HL-60 (cell line): Measurements from ENCODE around the gene SNAP91.

Experiments
- POLR2AphosphoS5 ChIP-seq: IDR thresholded peaks from 2 replicates; pipeline ENCODE4 v1.6.1; 2012; ENCODE audit warnings: low read depth
- SPI1 ChIP-seq: IDR thresholded peaks from 2 replicates; pipeline ENCODE4 v1.6.1; 2012; ENCODE audit warnings: low read depth, mild to moderate bottlenecking, borderline replicate concordance
- TF ChIP-seq, protein P1 (sequence below): IDR thresholded peaks from one replicate; pipeline ENCODE4 v1.5.1; 2011; ENCODE audit warnings: low read length, control low read depth, inconsistent platforms; ENCODE audit not compliant: insufficient read depth

DNA sequence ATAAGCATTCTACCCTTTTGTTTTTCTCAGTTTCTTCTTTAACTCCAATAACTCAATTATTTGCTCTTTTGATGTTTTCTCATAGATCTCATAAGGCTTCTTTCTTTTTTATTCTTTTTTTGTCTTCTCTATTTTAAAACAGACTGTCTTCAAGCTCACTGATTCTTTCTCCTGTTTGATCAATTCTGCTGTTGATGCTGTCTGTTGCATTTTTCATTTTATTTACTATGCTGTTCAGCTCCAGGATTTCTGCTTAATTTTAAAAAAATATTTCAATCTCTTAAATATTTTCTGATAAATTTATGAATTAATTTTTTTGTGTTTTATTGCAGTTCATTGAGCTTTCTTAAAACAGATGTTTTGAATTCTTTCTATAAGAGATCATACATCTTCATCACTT lies 48.1 kb upstream of the SNAP91 start:
- TF ChIP-seq, protein P1, sequence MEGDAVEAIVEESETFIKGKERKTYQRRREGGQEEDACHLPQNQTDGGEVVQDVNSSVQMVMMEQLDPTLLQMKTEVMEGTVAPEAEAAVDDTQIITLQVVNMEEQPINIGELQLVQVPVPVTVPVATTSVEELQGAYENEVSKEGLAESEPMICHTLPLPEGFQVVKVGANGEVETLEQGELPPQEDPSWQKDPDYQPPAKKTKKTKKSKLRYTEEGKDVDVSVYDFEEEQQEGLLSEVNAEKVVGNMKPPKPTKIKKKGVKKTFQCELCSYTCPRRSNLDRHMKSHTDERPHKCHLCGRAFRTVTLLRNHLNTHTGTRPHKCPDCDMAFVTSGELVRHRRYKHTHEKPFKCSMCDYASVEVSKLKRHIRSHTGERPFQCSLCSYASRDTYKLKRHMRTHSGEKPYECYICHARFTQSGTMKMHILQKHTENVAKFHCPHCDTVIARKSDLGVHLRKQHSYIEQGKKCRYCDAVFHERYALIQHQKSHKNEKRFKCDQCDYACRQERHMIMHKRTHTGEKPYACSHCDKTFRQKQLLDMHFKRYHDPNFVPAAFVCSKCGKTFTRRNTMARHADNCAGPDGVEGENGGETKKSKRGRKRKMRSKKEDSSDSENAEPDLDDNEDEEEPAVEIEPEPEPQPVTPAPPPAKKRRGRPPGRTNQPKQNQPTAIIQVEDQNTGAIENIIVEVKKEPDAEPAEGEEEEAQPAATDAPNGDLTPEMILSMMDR = no peak
- TF ChIP-seq SPI1 (no peak), POLR2AphosphoS5 (no peak)
